ENCODE data around the gene PLXDC2. TPM values are rescaled to one million over a fixed set of nuclear protein-coding genes. Genes with fewer than 3 reads are reported as not detected.

PLXDC2 gene
- total RNA-seq, 1 experiment from 2014 or later, result 7.4 TPM

GRCh38 chr10:19843487-19843886 lies 27.3 kb downstream of the PLXDC2 start:
- no peak for DNase-seq (ENCODE audit: low read depth)
- in situ Hi-C loops (cut with HindIII; ENCODE audit: low pct_unique_long_range_greater_than_20kb, low sequenced_read_pairs), result no loop called here

DNA sequence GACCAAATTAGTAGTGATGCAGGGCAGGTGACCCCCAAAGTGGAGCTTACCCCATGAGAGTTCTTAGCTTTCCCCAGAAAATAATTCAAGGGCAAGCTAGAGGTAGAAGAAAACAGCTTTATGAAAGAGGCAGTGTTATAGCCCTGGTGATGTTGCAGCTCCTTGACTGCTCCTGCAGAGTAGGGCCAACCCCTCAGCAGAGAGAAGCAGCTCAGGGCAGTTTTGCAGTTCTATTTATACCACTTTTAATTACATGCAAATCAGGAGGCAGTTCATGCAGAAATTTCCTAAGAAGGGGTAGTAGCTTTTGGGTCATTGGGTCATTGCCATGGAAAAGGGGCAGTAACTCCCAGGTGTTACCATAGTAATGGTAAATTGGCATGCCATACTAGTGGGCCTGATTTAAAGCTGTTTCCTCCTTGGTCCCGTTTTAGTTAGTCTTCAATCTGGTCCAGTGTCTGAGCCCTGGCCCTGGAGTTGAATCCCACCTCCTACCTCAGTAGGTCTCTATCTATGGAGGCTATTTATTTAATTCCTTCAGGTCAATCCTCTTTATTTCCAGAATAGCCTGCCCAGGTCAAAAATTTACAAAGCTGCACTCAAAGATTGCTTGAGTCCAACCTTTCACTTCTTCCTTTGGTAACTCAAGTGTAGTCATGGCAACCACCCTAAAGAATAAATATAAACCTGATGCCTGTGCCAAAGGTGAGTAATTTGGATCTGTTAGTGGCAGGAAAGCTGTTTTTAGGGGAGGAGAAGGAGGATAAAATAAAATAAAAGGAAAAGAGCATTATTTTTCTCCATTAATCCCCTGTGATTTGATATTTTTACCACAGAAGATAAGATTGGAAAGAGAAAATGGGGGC lies 29.5 kb downstream of the PLXDC2 start:
- in situ Hi-C loops (cut with HindIII; ENCODE audit: low pct_unique_long_range_greater_than_20kb, low sequenced_read_pairs), result no loop called here

DNA sequence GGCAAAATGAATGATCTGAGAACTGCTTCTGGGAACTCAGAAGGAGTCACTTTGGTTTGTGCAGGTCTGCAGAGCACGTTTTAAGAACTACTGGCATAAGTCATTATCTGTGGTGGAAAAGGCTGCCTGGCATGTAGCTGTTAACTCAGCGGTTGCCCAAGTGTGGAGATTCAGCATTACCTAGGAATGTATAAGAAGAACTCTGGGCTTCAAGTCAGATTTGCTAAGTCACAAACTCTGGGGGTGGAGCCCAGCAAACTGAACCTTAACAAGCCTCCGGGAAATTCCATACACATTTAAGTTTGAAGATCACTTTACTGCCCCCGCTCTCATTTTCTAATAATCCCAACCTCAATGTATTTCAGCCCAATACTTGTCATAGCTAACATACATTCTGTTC lies 31.1 kb downstream of the PLXDC2 start:
- in situ Hi-C loops (cut with HindIII; ENCODE audit: low pct_unique_long_range_greater_than_20kb, low sequenced_read_pairs), result no loop called here
- peak; percentile 53 for DNase-seq (ENCODE audit: low read depth)

More for the DNA sequence above, 29.5 kb downstream of the PLXDC2 start:
- DNase-seq (ENCODE audit: low read depth), result peak; percentile 14

GRCh38 chr10:19848226-19848985 lies 32.2 kb downstream of the PLXDC2 start:
- DNase-seq (ENCODE audit: low read depth), result no peak

DNA sequence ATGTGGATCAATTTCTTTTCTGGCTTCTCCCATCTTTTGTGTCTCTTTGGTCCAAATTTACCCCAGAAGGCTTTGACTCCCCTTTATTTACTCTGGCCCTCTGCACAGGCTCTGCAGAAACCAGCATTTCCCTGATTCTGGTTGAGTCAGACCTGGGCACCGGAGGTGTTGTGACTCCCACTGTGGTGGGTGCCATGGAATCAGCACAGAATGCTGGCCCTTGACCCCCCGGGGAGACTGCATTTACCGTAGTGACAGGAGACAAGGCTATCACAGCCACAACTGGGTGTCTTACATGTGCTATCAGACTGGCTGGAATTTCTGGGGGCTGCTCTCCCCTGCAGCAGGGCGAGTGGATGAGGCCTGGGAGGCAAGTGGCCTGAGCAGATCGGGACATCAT lies 37.6 kb downstream of the PLXDC2 start:
- in situ Hi-C loops (cut with HindIII; ENCODE audit: low pct_unique_long_range_greater_than_20kb, low sequenced_read_pairs), result no loop called here
- DNase-seq (ENCODE audit: low read depth), result no peak

More at GRCh38 chr10:19848226-19848985, 32.2 kb downstream of the PLXDC2 start:
- in situ Hi-C loops (cut with HindIII; ENCODE audit: low pct_unique_long_range_greater_than_20kb, low sequenced_read_pairs), result no loop called here

DNA sequence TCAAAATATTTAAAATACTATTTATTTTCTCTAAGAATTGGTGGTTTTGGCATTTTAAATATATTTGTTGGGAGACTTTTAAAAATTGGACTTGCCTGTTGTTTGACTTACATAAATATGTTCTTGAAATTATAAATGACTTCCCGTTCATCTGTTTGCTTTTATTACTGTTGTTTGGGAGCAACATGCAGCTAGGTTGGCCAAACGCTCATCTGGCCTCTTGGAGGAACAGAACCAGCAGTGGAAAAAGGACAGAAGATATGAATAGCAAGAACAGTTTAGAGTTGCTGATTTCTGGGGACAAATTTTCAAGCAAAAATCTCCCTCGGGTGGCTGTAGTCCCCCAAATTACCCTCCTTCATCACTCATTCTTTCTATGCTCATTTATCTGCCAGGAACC lies 41.6 kb downstream of the PLXDC2 start:
- DNase-seq (ENCODE audit: low read depth), result no peak
- in situ Hi-C loops (cut with HindIII; ENCODE audit: low pct_unique_long_range_greater_than_20kb, low sequenced_read_pairs), result no loop called here

- DNase-seq (ENCODE audit: low read depth), result no peak
- in situ Hi-C loops (cut with HindIII; ENCODE audit: low pct_unique_long_range_greater_than_20kb, low sequenced_read_pairs), result no loop called here
Observed at GRCh38 chr10:19860107-19860506, 43.9 kb downstream of the PLXDC2 start.

DNA sequence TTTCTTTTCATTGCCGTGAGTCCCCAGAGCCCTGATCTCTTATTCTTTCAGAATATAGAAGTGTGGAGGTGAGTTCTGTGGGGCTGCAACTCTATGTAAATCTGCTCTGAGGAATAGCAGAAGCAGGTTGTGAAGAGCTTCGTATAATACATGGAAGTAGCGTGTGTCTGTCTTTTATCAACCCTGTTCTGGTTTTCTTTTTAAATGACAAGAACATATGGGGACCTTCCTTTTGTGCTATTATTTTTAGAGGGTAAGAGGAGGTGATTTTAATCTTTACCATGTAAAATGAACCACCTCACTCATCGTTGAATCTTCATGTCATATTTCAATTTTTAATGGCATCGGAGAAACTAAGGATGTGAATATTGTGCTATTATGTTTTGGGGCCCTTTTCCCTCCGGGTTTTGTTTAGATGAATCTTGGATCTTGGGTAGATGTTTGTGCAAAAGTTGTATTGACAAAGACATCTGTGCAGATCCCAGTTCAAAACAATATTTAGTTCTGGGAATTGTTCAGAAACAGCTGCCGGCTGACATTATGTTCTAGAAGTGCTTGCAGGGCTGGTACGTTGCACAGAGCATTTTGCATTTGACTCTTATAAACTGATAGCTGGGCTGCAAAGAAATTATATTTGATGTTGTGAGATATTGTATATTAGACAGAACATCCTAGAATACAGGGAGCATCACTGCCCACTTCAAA lies 46.7 kb downstream of the PLXDC2 start:
- in situ Hi-C loops (cut with HindIII; ENCODE audit: low pct_unique_long_range_greater_than_20kb, low sequenced_read_pairs), result no loop called here
- no peak for DNase-seq (ENCODE audit: low read depth)

DNA sequence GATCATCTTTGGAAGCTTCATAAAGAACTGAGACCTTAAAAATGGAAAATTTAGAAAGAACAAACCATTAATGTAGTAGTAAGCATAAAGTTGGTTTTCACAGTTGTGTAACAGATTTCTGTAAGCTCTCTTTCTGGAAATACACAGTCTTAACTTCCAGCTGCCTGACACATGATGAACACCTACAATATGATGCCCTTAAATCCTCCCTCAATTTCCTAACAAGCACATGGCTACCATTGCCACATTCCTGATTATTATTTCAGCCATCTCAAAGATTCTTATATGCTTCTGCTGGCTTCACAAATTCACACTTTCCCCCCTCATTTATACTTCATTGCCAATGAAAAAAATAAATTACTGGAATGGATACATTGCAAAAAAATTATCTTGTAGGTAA lies 49.4 kb downstream of the PLXDC2 start:
- DNase-seq (ENCODE audit: low read depth), result no peak

DNA sequence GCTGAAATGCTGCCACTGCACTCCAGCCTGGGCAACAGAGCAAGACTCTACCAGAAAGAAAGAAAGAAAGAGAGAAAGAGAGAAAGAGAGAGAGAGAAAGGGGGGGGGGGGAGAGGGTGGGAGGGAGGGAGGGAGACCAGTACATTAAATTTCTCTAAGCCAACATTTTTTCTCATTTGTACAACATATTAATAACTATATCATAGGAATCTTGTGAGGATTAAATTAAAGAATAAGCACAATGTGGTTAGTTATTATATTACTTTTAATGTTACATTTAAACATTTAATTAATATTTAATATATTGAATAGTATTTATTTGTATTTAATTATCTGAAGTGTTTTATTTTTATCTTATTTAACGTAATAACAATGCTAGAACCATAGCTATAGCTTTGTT lies 53.1 kb downstream of the PLXDC2 start:
- in situ Hi-C loops (cut with HindIII; ENCODE audit: low pct_unique_long_range_greater_than_20kb, low sequenced_read_pairs), result no loop called here
- no peak for DNase-seq (ENCODE audit: low read depth)

More for the DNA sequence above, 49.4 kb downstream of the PLXDC2 start:
- in situ Hi-C loops (cut with HindIII; ENCODE audit: low pct_unique_long_range_greater_than_20kb, low sequenced_read_pairs), result no loop called here

- no peak for DNase-seq (ENCODE audit: low read depth)
- in situ Hi-C loops (cut with HindIII; ENCODE audit: low pct_unique_long_range_greater_than_20kb, low sequenced_read_pairs), result no loop called here
Observed at GRCh38 chr10:19872504-19873271, 56.5 kb downstream of the PLXDC2 start.

- in situ Hi-C loops (cut with HindIII; ENCODE audit: low pct_unique_long_range_greater_than_20kb, low sequenced_read_pairs), result no loop called here
- DNase-seq (ENCODE audit: low read depth), result no peak
Observed at GRCh38 chr10:19874190-19874589, 58.0 kb downstream of the PLXDC2 start.

- peak; percentile 78 for DNase-seq (ENCODE audit: low read depth)
- in situ Hi-C loops (cut with HindIII; ENCODE audit: low pct_unique_long_range_greater_than_20kb, low sequenced_read_pairs), result no loop called here
Observed at GRCh38 chr10:19874791-19875190, 58.6 kb downstream of the PLXDC2 start.

DNA sequence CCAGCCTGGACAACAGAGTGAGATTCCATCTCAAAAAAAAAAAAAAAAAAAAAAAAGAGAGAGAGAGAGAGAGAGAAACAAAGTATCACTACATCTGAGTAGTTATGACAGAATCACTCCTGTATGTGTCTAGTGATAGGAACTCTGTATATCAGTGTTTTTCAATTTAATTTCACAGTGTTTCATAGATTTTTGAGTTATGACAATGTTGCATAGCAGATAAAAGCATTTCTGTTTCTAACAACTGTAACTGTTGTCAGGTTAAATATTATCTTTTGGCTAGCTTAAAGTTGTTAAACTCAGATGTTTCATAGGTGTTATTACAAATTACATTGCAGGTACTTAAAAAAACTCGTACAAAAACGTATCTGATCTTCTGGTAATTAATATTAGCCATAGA lies 60.3 kb downstream of the PLXDC2 start:
- no peak for DNase-seq (ENCODE audit: low read depth)
- in situ Hi-C loops (cut with HindIII; ENCODE audit: low pct_unique_long_range_greater_than_20kb, low sequenced_read_pairs), result no loop called here

GRCh38 chr10:19877466-19878255 lies 61.4 kb downstream of the PLXDC2 start:
- no peak for DNase-seq (ENCODE audit: low read depth)
- in situ Hi-C loops (cut with HindIII; ENCODE audit: low pct_unique_long_range_greater_than_20kb, low sequenced_read_pairs), result no loop called here

DNA sequence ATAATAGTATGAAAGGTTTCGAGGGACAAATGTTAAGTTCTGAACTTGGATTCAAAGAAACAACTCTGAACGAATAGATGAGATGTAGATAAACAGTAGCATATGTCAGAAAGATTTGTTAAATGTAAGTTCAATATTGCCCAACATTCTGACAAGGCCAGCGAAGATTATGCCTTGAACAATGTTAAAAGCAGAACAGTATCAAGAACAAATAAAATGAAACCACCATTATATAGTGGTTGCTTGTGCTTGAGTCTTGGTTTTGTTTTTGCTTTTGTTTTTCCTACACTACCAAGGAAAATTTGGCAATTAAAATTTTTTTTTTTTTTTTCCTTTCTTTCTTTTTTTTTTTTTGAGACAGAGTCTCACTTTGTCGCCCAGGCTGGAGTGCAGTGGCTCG lies 66.4 kb downstream of the PLXDC2 start:
- in situ Hi-C loops (cut with HindIII; ENCODE audit: low pct_unique_long_range_greater_than_20kb, low sequenced_read_pairs), result no loop called here
- DNase-seq (ENCODE audit: low read depth), result no peak

DNA sequence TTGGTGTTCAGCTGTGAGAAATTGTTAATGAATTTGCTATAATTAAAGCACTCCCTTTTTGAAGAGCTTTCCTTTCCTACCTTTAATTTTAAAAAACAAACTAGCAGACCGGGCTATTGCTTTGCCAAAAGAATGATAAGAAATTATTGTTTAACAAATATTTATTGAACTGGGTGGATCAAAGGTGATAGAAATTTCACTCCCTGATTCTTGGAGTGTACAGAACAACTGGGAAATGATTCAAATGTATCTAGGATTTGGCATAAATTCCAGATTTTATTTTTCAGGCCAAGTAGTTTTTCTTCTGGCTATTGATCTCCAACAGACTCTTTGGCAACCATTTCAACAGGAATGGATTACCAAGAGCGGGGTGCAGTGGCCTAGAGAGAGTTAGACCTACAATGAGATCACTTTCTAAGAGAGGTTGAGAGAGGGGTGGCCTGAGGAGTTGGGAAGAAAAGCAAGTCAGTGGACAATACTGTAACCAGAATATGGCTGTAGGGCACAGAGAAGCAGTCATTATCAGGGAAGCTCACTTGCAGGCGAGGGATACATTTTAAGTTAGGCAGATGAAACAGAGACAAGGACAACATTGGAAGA lies 71.9 kb downstream of the PLXDC2 start:
- no peak for DNase-seq (ENCODE audit: low read depth)
- in situ Hi-C loops (cut with HindIII; ENCODE audit: low pct_unique_long_range_greater_than_20kb, low sequenced_read_pairs), result no loop called here
